22Rv1 (cell line): ENCODE measurements around the gene NDUFB4.

Source experiments
- H3K27ac ChIP-seq: fragments of 450-650 bp; 2 replicates; pipeline ENCODE4 v1.5.1; 2017
- ZFX ChIP-seq: fragments of 450-650 bp; IDR thresholded peaks from 2 replicates; pipeline ENCODE4 v1.6.1; 2017; ENCODE audit warnings: antibody characterized with exemption, borderline replicate concordance
- TF ChIP-seq, protein P1 (sequence below): fragments of 450-650 bp; IDR thresholded peaks from 2 replicates; pipeline ENCODE4 v1.5.1; 2017; ENCODE audit warnings: mild to moderate bottlenecking

NDUFB4 gene

DNA sequence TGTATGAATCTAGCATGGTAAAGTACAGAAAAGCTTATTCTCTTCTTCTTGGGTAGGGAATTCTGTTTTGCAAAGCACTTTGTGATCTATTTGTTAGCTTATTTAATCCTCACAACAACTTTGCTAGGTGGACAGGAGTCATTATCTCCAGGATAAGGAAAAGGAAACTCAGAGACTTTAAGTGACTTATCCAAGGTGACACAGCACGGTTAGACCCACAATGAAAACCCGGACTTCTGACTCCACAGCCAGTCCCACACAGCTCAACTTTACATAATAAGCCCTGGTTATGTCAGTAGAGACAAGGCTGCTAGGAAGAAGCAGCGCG lies 384 bp upstream of the NDUFB4 start:
- TF ChIP-seq ZFX: no peak
- TF ChIP-seq, protein P1, sequence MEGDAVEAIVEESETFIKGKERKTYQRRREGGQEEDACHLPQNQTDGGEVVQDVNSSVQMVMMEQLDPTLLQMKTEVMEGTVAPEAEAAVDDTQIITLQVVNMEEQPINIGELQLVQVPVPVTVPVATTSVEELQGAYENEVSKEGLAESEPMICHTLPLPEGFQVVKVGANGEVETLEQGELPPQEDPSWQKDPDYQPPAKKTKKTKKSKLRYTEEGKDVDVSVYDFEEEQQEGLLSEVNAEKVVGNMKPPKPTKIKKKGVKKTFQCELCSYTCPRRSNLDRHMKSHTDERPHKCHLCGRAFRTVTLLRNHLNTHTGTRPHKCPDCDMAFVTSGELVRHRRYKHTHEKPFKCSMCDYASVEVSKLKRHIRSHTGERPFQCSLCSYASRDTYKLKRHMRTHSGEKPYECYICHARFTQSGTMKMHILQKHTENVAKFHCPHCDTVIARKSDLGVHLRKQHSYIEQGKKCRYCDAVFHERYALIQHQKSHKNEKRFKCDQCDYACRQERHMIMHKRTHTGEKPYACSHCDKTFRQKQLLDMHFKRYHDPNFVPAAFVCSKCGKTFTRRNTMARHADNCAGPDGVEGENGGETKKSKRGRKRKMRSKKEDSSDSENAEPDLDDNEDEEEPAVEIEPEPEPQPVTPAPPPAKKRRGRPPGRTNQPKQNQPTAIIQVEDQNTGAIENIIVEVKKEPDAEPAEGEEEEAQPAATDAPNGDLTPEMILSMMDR: no peak
- peak overlapping the region; percentile 77 for H3K27ac ChIP-seq

DNA sequence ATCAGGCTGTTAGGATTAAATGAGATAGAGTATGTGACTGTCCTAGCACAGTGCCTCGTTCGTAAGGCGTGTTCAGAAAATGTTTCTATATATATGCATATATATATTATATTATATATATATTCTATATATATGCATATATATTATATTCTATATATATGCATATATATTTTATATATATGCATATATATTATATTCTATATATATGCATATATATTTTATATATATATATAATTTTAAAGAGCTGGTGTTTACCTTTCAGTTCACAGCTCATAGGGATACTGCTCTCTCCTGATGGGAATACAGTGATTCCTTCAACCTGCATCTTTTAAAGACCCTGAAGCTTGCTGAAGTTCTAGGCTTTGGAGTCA lies 702 bp downstream of the NDUFB4 start:
- H3K27ac ChIP-seq: peak overlapping the region; percentile 77
- TF ChIP-seq, protein P1: no peak
- no peak for TF ChIP-seq ZFX

DNA sequence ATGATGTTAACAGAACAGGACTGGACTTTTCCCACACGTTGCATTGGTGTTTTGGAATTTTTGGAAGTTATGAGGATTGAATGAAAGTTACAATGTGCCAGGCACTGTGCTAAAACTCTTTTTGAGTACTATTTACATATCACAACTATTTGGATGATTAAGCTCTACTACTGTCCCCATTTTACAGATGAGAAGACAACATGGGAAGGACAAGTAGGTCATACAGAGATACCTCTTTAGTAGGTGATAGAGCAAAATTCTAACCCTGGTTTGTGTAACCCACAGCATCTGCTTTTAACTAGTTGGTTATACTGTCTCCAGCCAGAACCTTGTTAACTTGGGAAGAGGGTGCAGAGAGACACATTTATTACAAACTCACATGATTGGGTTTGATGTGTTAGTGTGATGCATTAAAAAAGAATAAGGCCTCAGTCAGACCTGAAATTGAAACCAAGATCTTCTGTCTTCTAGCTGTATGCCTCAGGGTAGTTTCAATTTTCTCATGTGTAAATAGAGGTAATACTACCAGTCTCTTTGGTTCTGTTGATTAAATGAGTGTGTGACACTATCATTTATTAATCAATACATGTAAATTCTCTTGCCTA lies 1.4 kb downstream of the NDUFB4 start:
- no peak for TF ChIP-seq ZFX
- TF ChIP-seq, protein P1: no peak
- H3K27ac ChIP-seq: peak overlapping the region; percentile 20; the same call in 1 of the 2 replicates

DNA sequence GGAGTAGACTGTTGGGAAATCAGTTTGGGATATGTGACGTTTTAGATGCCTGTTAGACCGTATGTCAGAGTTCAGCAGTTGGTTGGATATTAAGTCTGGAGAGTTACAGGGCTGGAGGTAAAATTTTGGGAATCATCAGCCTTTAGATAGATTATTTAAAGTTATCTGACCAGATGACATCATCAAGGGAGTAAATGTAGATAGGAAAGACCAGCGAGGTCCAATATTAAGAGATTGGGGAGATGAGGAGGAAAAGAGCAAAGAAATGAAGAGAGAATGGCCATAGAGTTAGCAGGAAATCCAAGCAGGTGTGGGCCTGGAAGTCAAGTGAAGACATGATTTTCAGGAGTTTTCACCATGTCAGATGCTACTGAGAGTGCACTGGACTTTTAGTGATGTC lies 3.1 kb downstream of the NDUFB4 start:
- 0 out of 2 replicates have a peak overlapping the region, but pooled peaks have one; percentile 21 for H3K27ac ChIP-seq
- no peak for TF ChIP-seq ZFX
- TF ChIP-seq, protein P1: no peak

DNA sequence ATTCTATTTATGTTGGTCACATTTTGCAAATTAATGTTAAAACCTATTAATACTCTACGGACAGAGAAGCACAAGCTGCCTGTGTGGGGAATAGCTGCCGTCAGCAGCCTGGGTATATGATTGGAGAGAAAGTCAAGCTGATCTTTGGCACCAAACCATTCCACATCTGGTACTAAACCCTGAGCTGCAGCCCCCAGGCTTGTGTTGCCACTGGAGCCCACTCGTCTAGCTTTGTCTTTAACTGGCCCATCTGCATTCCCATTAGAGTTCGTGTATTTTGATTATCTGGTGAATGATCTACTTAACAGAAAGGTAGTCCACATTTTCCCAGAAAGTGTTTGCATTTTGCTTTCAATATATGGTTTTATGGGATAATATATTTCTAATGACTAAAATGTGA lies 5.4 kb downstream of the NDUFB4 start:
- no peak overlapping the region for H3K27ac ChIP-seq
- TF ChIP-seq, protein P1: no peak
- no peak for TF ChIP-seq ZFX

DNA sequence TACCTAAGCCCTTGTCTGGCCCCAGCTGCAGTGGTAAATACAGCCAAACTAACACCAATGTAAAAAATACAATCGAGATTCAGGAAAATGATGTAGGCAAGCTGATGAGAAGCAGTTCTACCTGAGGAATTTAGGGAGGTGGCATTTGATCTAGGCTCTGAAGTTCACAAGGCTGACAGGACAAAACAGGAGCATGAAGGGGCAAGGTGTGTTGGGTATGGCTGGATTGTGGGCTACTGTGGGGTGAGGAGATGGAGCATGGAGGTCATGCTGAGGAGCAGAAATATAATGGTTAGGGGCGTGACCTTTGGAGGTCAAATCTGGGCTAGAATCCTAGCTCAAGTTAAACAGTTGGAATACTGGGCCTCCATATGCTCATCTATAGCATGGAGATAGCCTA lies 6.5 kb downstream of the NDUFB4 start:
- 0 out of 2 replicates have a peak overlapping the region, but pooled peaks have one; percentile 22 for H3K27ac ChIP-seq
- no peak for TF ChIP-seq ZFX
- TF ChIP-seq, protein P1: no peak

DNA sequence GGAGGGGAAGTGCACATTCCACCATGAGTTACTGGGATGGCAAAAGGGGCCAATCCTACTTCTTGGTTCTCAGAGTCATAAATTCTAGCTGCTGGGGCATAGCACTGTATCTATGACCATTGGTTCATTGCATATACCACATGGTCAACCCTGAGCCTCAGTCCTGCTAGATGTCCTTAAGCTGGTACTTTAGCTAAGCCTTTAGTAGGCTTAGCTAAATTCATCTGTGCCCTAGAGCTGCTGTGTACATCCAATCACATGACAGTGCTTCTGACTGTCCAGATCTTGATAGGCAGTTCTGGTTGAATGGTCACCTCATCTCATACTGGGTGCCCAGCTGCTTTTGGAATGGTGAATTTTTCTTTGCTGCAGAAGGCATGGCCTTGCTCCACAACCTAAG lies 8.2 kb downstream of the NDUFB4 start:
- no peak for TF ChIP-seq ZFX
- TF ChIP-seq, protein P1: no peak
- H3K27ac ChIP-seq: no peak overlapping the region
